ENCODE results near the gene CUBN. TPM values are rescaled to one million over a fixed set of nuclear protein-coding genes. Genes with fewer than 3 reads are reported as not detected.
A peak's percentile ranks its signal among the peaks of the same experiment; 100 is the strongest.

Gene CUBN
- total and polyA plus RNA-seq, 9 of the 15 experiments (the other 6 are each of a cell fraction or from before 2014, with no cell fraction given): 0.04 to 0.33 (median 0.09) TPM

- no peak for TF ChIP-seq ARID4B (CRISPR knock-in tag; IDR thresholded peaks at IDR 0.05)
- no peak for TF ChIP-seq SNRNP70 (optimal IDR thresholded peaks at IDR 0.05; ENCODE audit: low read depth, low read length)
- TF ChIP-seq NCOA1 (IDR thresholded peaks at IDR 0.05; ENCODE audit: low read depth): peak; percentile 80; the same call in 1 of the 2 replicates
- peak; percentile 95 for TF ChIP-seq ARID1B (IDR thresholded peaks at IDR 0.05)
- no peak for TF ChIP-seq HSF4 (CRISPR knock-in tag; IDR thresholded peaks at IDR 0.05; ENCODE audit: borderline replicate concordance)
- TF ChIP-seq TGIF2 (CRISPR knock-in tag; IDR thresholded peaks at IDR 0.05): no peak
- TF ChIP-seq MTF1 (CRISPR knock-in tag; IDR thresholded peaks at IDR 0.05; ENCODE audit: borderline replicate concordance): no peak
- TF ChIP-seq HDAC6 (IDR thresholded peaks at IDR 0.05; ENCODE audit: low read depth, low read length): no peak
- peak; percentile 91 for TF ChIP-seq TAL1 (IDR thresholded peaks at IDR 0.05)
- TF ChIP-seq, protein P1, sequence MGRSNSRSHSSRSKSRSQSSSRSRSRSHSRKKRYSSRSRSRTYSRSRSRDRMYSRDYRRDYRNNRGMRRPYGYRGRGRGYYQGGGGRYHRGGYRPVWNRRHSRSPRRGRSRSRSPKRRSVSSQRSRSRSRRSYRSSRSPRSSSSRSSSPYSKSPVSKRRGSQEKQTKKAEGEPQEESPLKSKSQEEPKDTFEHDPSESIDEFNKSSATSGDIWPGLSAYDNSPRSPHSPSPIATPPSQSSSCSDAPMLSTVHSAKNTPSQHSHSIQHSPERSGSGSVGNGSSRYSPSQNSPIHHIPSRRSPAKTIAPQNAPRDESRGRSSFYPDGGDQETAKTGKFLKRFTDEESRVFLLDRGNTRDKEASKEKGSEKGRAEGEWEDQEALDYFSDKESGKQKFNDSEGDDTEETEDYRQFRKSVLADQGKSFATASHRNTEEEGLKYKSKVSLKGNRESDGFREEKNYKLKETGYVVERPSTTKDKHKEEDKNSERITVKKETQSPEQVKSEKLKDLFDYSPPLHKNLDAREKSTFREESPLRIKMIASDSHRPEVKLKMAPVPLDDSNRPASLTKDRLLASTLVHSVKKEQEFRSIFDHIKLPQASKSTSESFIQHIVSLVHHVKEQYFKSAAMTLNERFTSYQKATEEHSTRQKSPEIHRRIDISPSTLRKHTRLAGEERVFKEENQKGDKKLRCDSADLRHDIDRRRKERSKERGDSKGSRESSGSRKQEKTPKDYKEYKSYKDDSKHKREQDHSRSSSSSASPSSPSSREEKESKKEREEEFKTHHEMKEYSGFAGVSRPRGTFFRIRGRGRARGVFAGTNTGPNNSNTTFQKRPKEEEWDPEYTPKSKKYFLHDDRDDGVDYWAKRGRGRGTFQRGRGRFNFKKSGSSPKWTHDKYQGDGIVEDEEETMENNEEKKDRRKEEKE (IDR thresholded peaks at IDR 0.05; ENCODE audit: borderline replicate concordance in 1 of 2, control insufficient read depth in 1 of 2, low read depth in 2 of 2, low read length in 1 of 2): peak in 1 of 2 experiments; percentile 82; a peak in 1 of 4 replicates
- no peak for TF ChIP-seq ZBTB49 (CRISPR knock-in tag; IDR thresholded peaks at IDR 0.05; ENCODE audit: borderline replicate concordance)
- TF ChIP-seq XRCC3 (IDR thresholded peaks at IDR 0.05): no peak
- TF ChIP-seq HNRNPK (IDR thresholded peaks at IDR 0.05; ENCODE audit: low read depth, low read length, poor library complexity, severe bottlenecking): no peak
- TF ChIP-seq RAD51 (IDR thresholded peaks at IDR 0.05; ENCODE audit: borderline replicate concordance, low read depth): no peak
- TF ChIP-seq, protein P2, sequence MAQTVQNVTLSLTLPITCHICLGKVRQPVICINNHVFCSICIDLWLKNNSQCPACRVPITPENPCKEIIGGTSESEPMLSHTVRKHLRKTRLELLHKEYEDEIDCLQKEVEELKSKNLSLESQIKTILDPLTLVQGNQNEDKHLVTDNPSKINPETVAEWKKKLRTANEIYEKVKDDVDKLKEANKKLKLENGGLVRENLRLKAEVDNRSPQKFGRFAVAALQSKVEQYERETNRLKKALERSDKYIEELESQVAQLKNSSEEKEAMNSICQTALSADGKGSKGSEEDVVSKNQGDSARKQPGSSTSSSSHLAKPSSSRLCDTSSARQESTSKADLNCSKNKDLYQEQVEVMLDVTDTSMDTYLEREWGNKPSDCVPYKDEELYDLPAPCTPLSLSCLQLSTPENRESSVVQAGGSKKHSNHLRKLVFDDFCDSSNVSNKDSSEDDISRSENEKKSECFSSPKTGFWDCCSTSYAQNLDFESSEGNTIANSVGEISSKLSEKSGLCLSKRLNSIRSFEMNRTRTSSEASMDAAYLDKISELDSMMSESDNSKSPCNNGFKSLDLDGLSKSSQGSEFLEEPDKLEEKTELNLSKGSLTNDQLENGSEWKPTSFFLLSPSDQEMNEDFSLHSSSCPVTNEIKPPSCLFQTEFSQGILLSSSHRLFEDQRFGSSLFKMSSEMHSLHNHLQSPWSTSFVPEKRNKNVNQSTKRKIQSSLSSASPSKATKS (CRISPR knock-in tag; IDR thresholded peaks at IDR 0.05): no peak
These were observed 126.5 kb downstream of the CUBN start (continued) for GRCh38 chr10:17003151-17003550.

Data from K562 (cell line).